ENCODE data around the gene NHS. TPM values are rescaled to one million over a fixed set of nuclear protein-coding genes. Genes with fewer than 3 reads are reported as not detected.

The NHS gene
- total and polyA plus RNA-seq, 2 of the 13 experiments (the other 11 are each of a cell fraction or from before 2014, with no cell fraction given) = 0.02 TPM; not detected in 1

GRCh38 chrX:17779434-17779833 lies 404.4 kb downstream of the NHS start (continued):
- TF ChIP-seq, protein P1, sequence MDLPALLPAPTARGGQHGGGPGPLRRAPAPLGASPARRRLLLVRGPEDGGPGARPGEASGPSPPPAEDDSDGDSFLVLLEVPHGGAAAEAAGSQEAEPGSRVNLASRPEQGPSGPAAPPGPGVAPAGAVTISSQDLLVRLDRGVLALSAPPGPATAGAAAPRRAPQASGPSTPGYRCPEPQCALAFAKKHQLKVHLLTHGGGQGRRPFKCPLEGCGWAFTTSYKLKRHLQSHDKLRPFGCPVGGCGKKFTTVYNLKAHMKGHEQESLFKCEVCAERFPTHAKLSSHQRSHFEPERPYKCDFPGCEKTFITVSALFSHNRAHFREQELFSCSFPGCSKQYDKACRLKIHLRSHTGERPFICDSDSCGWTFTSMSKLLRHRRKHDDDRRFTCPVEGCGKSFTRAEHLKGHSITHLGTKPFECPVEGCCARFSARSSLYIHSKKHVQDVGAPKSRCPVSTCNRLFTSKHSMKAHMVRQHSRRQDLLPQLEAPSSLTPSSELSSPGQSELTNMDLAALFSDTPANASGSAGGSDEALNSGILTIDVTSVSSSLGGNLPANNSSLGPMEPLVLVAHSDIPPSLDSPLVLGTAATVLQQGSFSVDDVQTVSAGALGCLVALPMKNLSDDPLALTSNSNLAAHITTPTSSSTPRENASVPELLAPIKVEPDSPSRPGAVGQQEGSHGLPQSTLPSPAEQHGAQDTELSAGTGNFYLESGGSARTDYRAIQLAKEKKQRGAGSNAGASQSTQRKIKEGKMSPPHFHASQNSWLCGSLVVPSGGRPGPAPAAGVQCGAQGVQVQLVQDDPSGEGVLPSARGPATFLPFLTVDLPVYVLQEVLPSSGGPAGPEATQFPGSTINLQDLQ (CRISPR knock-in tag; IDR thresholded peaks at IDR 0.05) = no peak
- TF ChIP-seq ADNP (CRISPR knock-in tag; IDR thresholded peaks at IDR 0.05) (no peak), HIVEP1 (CRISPR knock-in tag; IDR thresholded peaks at IDR 0.05) (no peak), ZNF501 (CRISPR knock-in tag; IDR thresholded peaks at IDR 0.05) (no peak), MYNN (CRISPR knock-in tag; IDR thresholded peaks at IDR 0.05; ENCODE audit: low read depth) (no peak), GTF2F1 (IDR thresholded peaks at IDR 0.05; ENCODE audit: low read length) (no peak), ARID2 (CRISPR knock-in tag; IDR thresholded peaks at IDR 0.05; ENCODE audit: borderline replicate concordance) (no peak), PRMT3 (CRISPR knock-in tag; IDR thresholded peaks at IDR 0.05; ENCODE audit: borderline replicate concordance, low read depth) (no peak)
- TF ChIP-seq, protein P2, sequence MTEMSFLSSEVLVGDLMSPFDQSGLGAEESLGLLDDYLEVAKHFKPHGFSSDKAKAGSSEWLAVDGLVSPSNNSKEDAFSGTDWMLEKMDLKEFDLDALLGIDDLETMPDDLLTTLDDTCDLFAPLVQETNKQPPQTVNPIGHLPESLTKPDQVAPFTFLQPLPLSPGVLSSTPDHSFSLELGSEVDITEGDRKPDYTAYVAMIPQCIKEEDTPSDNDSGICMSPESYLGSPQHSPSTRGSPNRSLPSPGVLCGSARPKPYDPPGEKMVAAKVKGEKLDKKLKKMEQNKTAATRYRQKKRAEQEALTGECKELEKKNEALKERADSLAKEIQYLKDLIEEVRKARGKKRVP (CRISPR knock-in tag; IDR thresholded peaks at IDR 0.05) = no peak
- TF ChIP-seq, protein P3, sequence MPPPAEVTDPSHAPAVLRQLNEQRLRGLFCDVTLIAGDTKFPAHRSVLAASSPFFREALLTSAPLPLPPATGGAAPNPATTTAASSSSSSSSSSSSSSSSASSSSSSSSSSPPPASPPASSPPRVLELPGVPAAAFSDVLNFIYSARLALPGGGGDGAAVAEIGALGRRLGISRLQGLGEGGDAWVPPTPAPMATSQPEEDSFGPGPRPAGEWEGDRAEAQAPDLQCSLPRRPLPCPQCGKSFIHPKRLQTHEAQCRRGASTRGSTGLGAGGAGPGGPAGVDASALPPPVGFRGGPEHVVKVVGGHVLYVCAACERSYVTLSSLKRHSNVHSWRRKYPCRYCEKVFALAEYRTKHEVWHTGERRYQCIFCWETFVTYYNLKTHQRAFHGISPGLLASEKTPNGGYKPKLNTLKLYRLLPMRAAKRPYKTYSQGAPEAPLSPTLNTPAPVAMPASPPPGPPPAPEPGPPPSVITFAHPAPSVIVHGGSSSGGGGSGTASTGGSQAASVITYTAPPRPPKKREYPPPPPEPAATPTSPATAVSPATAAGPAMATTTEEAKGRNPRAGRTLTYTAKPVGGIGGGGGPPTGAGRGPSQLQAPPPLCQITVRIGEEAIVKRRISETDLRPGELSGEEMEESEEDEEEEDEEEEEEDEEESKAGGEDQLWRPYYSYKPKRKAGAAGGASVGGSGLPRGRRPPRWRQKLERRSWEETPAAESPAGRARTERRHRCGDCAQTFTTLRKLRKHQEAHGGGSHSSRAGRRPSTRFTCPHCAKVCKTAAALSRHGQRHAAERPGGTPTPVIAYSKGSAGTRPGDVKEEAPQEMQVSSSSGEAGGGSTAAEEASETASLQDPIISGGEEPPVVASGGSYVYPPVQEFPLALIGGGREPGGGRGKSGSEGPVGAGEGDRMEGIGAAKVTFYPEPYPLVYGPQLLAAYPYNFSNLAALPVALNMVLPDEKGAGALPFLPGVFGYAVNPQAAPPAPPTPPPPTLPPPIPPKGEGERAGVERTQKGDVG (CRISPR knock-in tag; IDR thresholded peaks at IDR 0.05; ENCODE audit: borderline replicate concordance) = no peak
- TF ChIP-seq, protein P4, sequence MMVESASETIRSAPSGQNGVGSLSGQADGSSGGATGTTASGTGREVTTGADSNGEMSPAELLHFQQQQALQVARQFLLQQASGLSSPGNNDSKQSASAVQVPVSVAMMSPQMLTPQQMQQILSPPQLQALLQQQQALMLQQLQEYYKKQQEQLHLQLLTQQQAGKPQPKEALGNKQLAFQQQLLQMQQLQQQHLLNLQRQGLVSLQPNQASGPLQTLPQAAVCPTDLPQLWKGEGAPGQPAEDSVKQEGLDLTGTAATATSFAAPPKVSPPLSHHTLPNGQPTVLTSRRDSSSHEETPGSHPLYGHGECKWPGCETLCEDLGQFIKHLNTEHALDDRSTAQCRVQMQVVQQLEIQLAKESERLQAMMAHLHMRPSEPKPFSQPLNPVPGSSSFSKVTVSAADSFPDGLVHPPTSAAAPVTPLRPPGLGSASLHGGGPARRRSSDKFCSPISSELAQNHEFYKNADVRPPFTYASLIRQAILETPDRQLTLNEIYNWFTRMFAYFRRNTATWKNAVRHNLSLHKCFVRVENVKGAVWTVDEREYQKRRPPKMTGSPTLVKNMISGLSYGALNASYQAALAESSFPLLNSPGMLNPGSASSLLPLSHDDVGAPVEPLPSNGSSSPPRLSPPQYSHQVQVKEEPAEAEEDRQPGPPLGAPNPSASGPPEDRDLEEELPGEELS (CRISPR knock-in tag; IDR thresholded peaks at IDR 0.05) = no peak

Small RNA genes within 50 kb of the gene (microRNA-seq; reads per million reads assigned to microRNA genes)
- not detected for gene MIR4768

Small RNA genes within 50 kb of the gene (small RNA-seq; reads per million reads assigned to genes)
- 0 reads per million in 3 experiments for gene MIR4768 (ENCODE audit: insufficient read depth in 2 of 3, insufficient read length in 3 of 3, low read depth in 2 of 3, low replicate concordance in 1 of 3)
- gene RF01210 (ENCODE audit: insufficient read depth in 2 of 3, insufficient read length in 3 of 3, low read depth in 2 of 3, low replicate concordance in 1 of 3) = 0 reads per million in 3 experiments
